Small intestine (tissue), 7 donors: ENCODE data around the gene RAB40C. TPM values are rescaled to one million over a fixed set of nuclear protein-coding genes. Genes with fewer than 3 reads are reported as not detected.

Experiments
- DNase-seq, 2 donors: peaks; one replicate each; pipeline versions ENCODE4 v3.0.0 to v3.0.0-alpha.2; 2013
- FAIRE-seq: peaks from 2 replicates; lab custom pipeline; 2012; peaks lifted over from hg19 to GRCh38; lab: Jason Lieb, UNC
- H3K27ac ChIP-seq, 3 donors: one replicate each; pipeline ENCODE4 v1.5.1; 2013; ENCODE audit warnings: low read length in 2 of 3, mild to moderate bottlenecking in 2 of 3, control low read depth in 1 of 3, inconsistent platforms in 1 of 3, low read depth in 1 of 3, moderate library complexity in 1 of 3
- H3K27me3 ChIP-seq, 3 donors: one replicate each; pipeline ENCODE4 v1.6.1; 2013; ENCODE audit warnings: low read length in 3 of 3, inconsistent platforms in 1 of 3; ENCODE audit not compliant: control insufficient read depth in 3 of 3, insufficient read depth in 3 of 3
- H3K36me3 ChIP-seq, 3 donors: one replicate each; pipeline ENCODE4 v1.6.1; 2013; ENCODE audit warnings: low read length in 3 of 3, inconsistent platforms in 1 of 3, low read depth in 1 of 3, mild to moderate bottlenecking in 1 of 3, moderate library complexity in 1 of 3; ENCODE audit not compliant: control insufficient read depth in 3 of 3, insufficient read depth in 2 of 3
- H3K4me1 ChIP-seq, 3 donors: one replicate each; pipeline ENCODE4 v1.6.1; 2013; ENCODE audit warnings: low read length in 2 of 3, inconsistent platforms in 1 of 3, low read depth in 1 of 3, mild to moderate bottlenecking in 1 of 3, moderate library complexity in 1 of 3; ENCODE audit not compliant: control insufficient read depth in 3 of 3, insufficient read depth in 2 of 3
- H3K4me3 ChIP-seq, 3 donors: one replicate each; pipeline ENCODE4 v1.5.1; 2013; ENCODE audit warnings: low read length in 3 of 3, control low read depth in 1 of 3, inconsistent platforms in 1 of 3, low read depth in 1 of 3, mild to moderate bottlenecking in 1 of 3, moderate library complexity in 1 of 3
- H3K9me3 ChIP-seq, 2 donors: one replicate each; pipeline ENCODE4 v1.6.1; 2013; ENCODE audit warnings: low read depth in 1 of 2, low read length in 1 of 2; ENCODE audit not compliant: control insufficient read depth in 2 of 2, insufficient read depth in 1 of 2
- WGBS, 3 donors: extraction: QIAGEN DNeasy Blood & Tissue Kit; methylation state at CpG; one replicate each; pipeline ENCODE4 v1.1.7; 2013; 5-methylcytosine and 5-hydroxymethylcytosine counted together
- polyA plus RNA-seq, 4 donors: library from polyadenylated mRNA; stranded (reverse) in 3 of 4; unstranded in 1 of 4; fragments of 200-250 nt in 3 of 4; fragments of 120-200 nt in 1 of 4; gene quantifications; one replicate each; pipeline versions ENCODE4 v1.2.1 to v1.2.3, GENCODE V29; 2013
- donor health status: healthy with polysubstance abuse.
- donor health status: control.
- donor health status: control.
- donor health status: Bipolar disorder and iron deficiency.
- donor health status: healthy.

The RAB40C gene
- polyA plus RNA-seq, 4 donors = 28.9 to 49.0 (median 34.6) TPM

- H3K4me3 ChIP-seq = peak overlapping the region in 1 of 3 donors; percentile 18
- 68 to 86% (median 75%) methylated on average over 34 to 35 of the region's 35 CpGs for WGBS, 3 donors
- H3K27ac ChIP-seq = peak overlapping the region in 2 of 3 donors; percentile 65 to 73
Observed at GRCh38 chr16:567373-568256, 22.3 kb upstream of the RAB40C start.

GRCh38 chr16:568401-569258, 21.2 kb upstream of the RAB40C start:
- DNase-seq (peak in 1 of 2 donors; percentile 53), FAIRE-seq (no peak)
- 28 to 63% (median 41%) methylated on average over 8 to 11 of the region's 11 CpGs for WGBS, 3 donors
- H3K36me3 ChIP-seq = peaks cover 0 to 18% (median 0%) of the 10 kb centered on the region in 3 donors
- H3K27me3 ChIP-seq = peaks cover 0 to 4% (median 0%) of the 10 kb centered on the region in 3 donors
- peaks cover 4 to 40% (median 13%) of the 10 kb centered on the region in 3 donors for H3K4me1 ChIP-seq
- H3K4me3 ChIP-seq = peak overlapping the region in 1 of 3 donors; percentile 59
- H3K27ac ChIP-seq = peak overlapping the region in 1 of 3 donors; percentile 64
- no peaks in the 10 kb centered on the region for H3K9me3 ChIP-seq

More at GRCh38 chr16:567373-568256, 22.3 kb upstream of the RAB40C start:
- Histone ChIP-seq H3K4me1 (peaks cover 4 to 40% (median 13%) of the 10 kb centered on the region in 3 donors), H3K27me3 (peaks cover 0 to 4% (median 2%) of the 10 kb centered on the region in 3 donors), H3K9me3 (no peaks in the 10 kb centered on the region), H3K36me3 (peaks cover 0 to 9% (median 0%) of the 10 kb centered on the region in 3 donors)
- FAIRE-seq = no peak
- peak in 1 of 2 donors; percentile 55 for DNase-seq

- 2 to 4% (median 3%) methylated on average over 53 to 87 of the region's 87 CpGs for WGBS, 3 donors
- Histone ChIP-seq H3K27ac (peak within 1 kb of the TSS; percentile 39 to 64 (median 44)), H3K27me3 (no peaks in the 10 kb centered on the region), H3K9me3 (no peaks in the 10 kb centered on the region), H3K4me3 (peak within 1 kb of the TSS; percentile 63 to 93 (median 68)), H3K4me1 (peaks cover 4 to 40% (median 13%) of the 10 kb centered on the region in 3 donors), H3K36me3 (peaks cover 0 to 28% (median 0%) of the 10 kb centered on the region in 3 donors)
- FAIRE-seq (no peak), DNase-seq (peak in 1 of 2 donors; percentile 89)
Observed at GRCh38 chr16:569445-570254, 20.2 kb upstream of the RAB40C start, which contains the start of gene PIGQ. TSS of gene PIGQ (plus strand) at chr16:569968. CDS start at chr16:574075, 4,107 bp downstream.

- Histone ChIP-seq H3K9me3 (no peaks in the 10 kb centered on the region), H3K4me3 (no peak overlapping the region), H3K27me3 (no peaks in the 10 kb centered on the region), H3K4me1 (peaks cover 4 to 14% (median 7%) of the 10 kb centered on the region in 3 donors), H3K36me3 (peaks cover 0 to 57% (median 0%) of the 10 kb centered on the region in 3 donors), H3K27ac (no peak overlapping the region)
- DNase-seq = no peak
- no peak for FAIRE-seq
- 86 to 89% (median 88%) methylated on average over 27 of the region's 27 CpGs for WGBS, 3 donors
Observed at GRCh38 chr16:572865-573650, 16.8 kb upstream of the RAB40C start.

- no peaks in the 10 kb centered on the region for H3K9me3 ChIP-seq
- no peak overlapping the region for H3K27ac ChIP-seq
- peaks cover under 1 to 2% (median 1%) of the 10 kb centered on the region in 3 donors for H3K4me1 ChIP-seq
- DNase-seq = no peak
- no peak for FAIRE-seq
- no peak overlapping the region for H3K4me3 ChIP-seq
- WGBS, 3 donors = 86 to 92% (median 91%) methylated on average over 41 to 46 of the region's 46 CpGs
- no peaks in the 10 kb centered on the region for H3K27me3 ChIP-seq
- H3K36me3 ChIP-seq = peaks cover 0 to 63% (median 0%) of the 10 kb centered on the region in 3 donors
Observed at GRCh38 chr16:574021-574760, 15.7 kb upstream of the RAB40C start.

- Histone ChIP-seq H3K9me3 (no peaks in the 10 kb centered on the region), H3K4me3 (no peak overlapping the region), H3K4me1 (no peaks in the 10 kb centered on the region), H3K36me3 (peaks cover 0 to 72% (median 0%) of the 10 kb centered on the region in 3 donors), H3K27me3 (no peaks in the 10 kb centered on the region), H3K27ac (no peak overlapping the region)
- FAIRE-seq (no peak), DNase-seq (no peak)
- WGBS, 3 donors = 88 to 93% (median 92%) methylated on average over 31 to 36 of the region's 36 CpGs
Observed at GRCh38 chr16:575354-576196, 14.3 kb upstream of the RAB40C start.
